Upper lobe of right lung (tissue), 1 donor: ENCODE data around the gene RNF41. TPM values are rescaled to one million over a fixed set of nuclear protein-coding genes. Genes with fewer than 3 reads are reported as not detected.
A peak's percentile ranks its signal among the peaks of the same experiment; 100 is the strongest.

ENCODE experiments used
- ATAC-seq: fragments of 200-7000 bp; cut with Tn5 transposase; one replicate; pipeline ENCODE4 v1.9.1; 2020; ENCODE audit warnings: mild to moderate bottlenecking, moderate library complexity
- DNase-seq: peaks from one replicate; pipeline ENCODE4 v3.0.0-alpha.2; 2020
- H3K27ac ChIP-seq: fragments of 200-600 bp; one replicate; pipeline ENCODE4 v1.8.0; 2022
- H3K27me3 ChIP-seq: fragments of 200-600 bp; one replicate; pipeline ENCODE4 v1.8.0; 2022; ENCODE audit warnings: mild to moderate bottlenecking
- H3K36me3 ChIP-seq: fragments of 200-600 bp; one replicate; pipeline ENCODE4 v1.8.0; 2022
- H3K4me1 ChIP-seq: fragments of 200-600 bp; one replicate; pipeline ENCODE4 v1.8.0; 2022
- H3K4me3 ChIP-seq: fragments of 200-600 bp; one replicate; pipeline ENCODE4 v1.8.0; 2022; ENCODE audit warnings: mild to moderate bottlenecking
- H3K9me3 ChIP-seq: fragments of 200-600 bp; one replicate; pipeline ENCODE4 v1.8.0; 2022
- CTCF ChIP-seq: fragments of 200-600 bp; IDR thresholded peaks from one replicate; pipeline ENCODE4 v1.8.0; 2022; ENCODE audit warnings: antibody characterized with exemption
- intact Hi-C: fragments of 100-400 bp; cut with DNase I; formaldehyde crosslinking; loops from one replicate; pipeline ENCODE4 v1.11.0; 2022
- total RNA-seq: library from RNA; stranded (reverse); fragmentation: NEBNext Ultra II Directional; extraction: Animal tissue kit (Norgen Biotek cat#: 25700); gene quantifications from one replicate; pipeline ENCODE4 v1.2.1, GENCODE V29; 2021
- donor health status: DM: no; HTN: yes; CAD: no; lungs with severe emphysema.

RNF41 gene
- total RNA-seq, 1 donor from 2014 or later, result 51.6 TPM

DNA sequence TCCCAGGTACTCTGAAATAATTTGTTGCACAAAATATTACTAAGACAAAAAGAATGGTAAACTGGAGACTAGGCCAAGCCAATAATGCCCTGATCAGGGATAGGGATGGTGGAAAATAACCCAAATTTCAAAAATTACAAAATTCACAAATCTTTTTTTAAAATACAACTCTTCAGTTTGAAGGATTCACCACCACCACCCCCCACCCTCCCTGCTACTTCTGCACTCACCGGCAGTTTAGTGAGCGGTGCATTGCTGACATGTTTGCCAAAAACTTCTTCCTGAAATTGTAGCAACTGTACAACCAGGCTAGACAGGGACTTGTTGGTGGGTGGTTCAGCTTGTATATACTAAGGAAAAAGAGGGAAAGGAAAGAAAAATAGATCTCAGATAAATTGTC lies 34.8 kb downstream of the RNF41 start:
- Histone ChIP-seq H3K27me3 (no peaks in the 10 kb centered on the region), H3K9me3 (no peaks in the 10 kb centered on the region), H3K36me3 (peaks cover 49% of the 10 kb centered on the region), H3K27ac (no peak overlapping the region), H3K4me3 (no peak overlapping the region), H3K4me1 (peaks cover 25% of the 10 kb centered on the region)
- no peak for TF ChIP-seq CTCF
- no peak for ATAC-seq
- intact Hi-C loops, result no loop called here
- no peak for DNase-seq

DNA sequence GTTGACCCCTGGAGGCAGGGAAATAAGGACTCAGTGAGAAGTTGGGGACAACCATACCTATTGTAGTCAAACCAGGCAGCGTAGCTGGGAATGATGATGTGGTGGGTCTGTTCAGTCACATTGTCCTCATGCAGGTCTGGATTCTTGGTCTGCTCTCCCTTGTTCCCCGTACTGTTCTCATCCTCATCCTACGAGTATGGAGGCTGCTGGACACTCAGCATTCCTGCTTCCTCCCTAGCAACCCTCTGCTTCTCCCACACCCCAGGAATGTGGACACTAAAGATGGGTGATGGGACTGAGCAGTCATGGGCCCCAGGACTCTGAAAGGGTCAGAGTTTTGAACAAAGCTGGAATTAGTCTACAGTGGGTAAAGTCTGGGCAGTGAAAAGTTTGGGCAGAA lies 43.4 kb downstream of the RNF41 start:
- H3K36me3 ChIP-seq, result peaks cover 98% of the 10 kb centered on the region
- no peak overlapping the region for H3K27ac ChIP-seq
- intact Hi-C loops, result loop anchor here (10.0 kb wide), 1 partner anchor 54 kb away; the partner anchor contains the start of gene ESYT1
- ATAC-seq, result no peak
- H3K4me1 ChIP-seq, result no peaks in the 10 kb centered on the region
- H3K4me3 ChIP-seq, result no peak overlapping the region
- H3K27me3 ChIP-seq, result no peaks in the 10 kb centered on the region
- no peaks in the 10 kb centered on the region for H3K9me3 ChIP-seq
- TF ChIP-seq CTCF, result no peak
- no peak for DNase-seq

DNA sequence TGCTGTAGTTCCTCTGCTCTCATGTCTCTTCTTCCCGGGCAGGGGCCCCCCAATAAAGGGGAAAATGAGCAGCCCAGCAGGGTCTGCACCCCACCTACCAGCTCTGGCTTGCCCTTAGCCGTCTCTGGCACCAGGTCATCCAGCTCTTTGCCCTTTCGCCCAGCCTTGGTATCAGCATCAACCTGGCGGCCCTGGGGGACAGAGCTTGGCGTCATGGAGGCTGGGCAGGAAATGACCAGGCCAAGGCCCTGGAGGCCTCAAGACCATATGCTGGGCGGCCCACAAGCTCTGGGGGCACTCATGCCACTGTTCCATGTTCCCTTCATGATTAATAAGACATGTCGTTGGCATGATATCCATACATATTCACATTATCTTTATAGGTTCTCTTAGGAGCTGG lies 48.9 kb downstream of the RNF41 start:
- no peaks in the 10 kb centered on the region for H3K27me3 ChIP-seq
- intact Hi-C loops, result loop anchor here (10.0 kb wide), 1 partner anchor 48 kb away; the partner anchor contains the start of gene ESYT1
- no peak overlapping the region for H3K27ac ChIP-seq
- no peaks in the 10 kb centered on the region for H3K4me1 ChIP-seq
- no peak for ATAC-seq
- no peaks in the 10 kb centered on the region for H3K9me3 ChIP-seq
- peaks cover 99% of the 10 kb centered on the region for H3K36me3 ChIP-seq
- no peak overlapping the region for H3K4me3 ChIP-seq
- no peak for TF ChIP-seq CTCF
- no peak for DNase-seq

- no peak for TF ChIP-seq CTCF
- intact Hi-C loops, result no loop called here
- DNase-seq (no peak), ATAC-seq (no peak)
- no peak overlapping the region for H3K27ac ChIP-seq
- H3K36me3 ChIP-seq, result peaks cover 97% of the 10 kb centered on the region
- no peaks in the 10 kb centered on the region for H3K9me3 ChIP-seq
- H3K4me1 ChIP-seq, result no peaks in the 10 kb centered on the region
- no peak overlapping the region for H3K4me3 ChIP-seq
- no peaks in the 10 kb centered on the region for H3K27me3 ChIP-seq
Observed at GRCh38 chr12:56169229-56169759, 52.4 kb downstream of the RNF41 start.

- peaks cover 10% of the 10 kb centered on the region for H3K4me1 ChIP-seq
- intact Hi-C loops, result no loop called here
- ATAC-seq (peak; percentile 1), DNase-seq (no peak)
- no peaks in the 10 kb centered on the region for H3K27me3 ChIP-seq
- no peaks in the 10 kb centered on the region for H3K9me3 ChIP-seq
- no peak overlapping the region for H3K4me3 ChIP-seq
- H3K27ac ChIP-seq, result no peak overlapping the region
- no peak for TF ChIP-seq CTCF
- H3K36me3 ChIP-seq, result peaks cover 97% of the 10 kb centered on the region
Observed at GRCh38 chr12:56165369-56165768, 56.4 kb downstream of the RNF41 start.

- no peak for DNase-seq
- intact Hi-C loops, result no loop called here
Observed at GRCh38 chr12:56164345-56164729, 57.4 kb downstream of the RNF41 start.

More at GRCh38 chr12:56164345-56164729, 57.4 kb downstream of the RNF41 start:
- H3K36me3 ChIP-seq, result peaks cover 96% of the 10 kb centered on the region
- H3K4me1 ChIP-seq, result peaks cover 21% of the 10 kb centered on the region
- no peaks in the 10 kb centered on the region for H3K27me3 ChIP-seq
- TF ChIP-seq CTCF, result no peak
- no peak overlapping the region for H3K4me3 ChIP-seq
- no peak overlapping the region for H3K27ac ChIP-seq
- no peaks in the 10 kb centered on the region for H3K9me3 ChIP-seq
- peak; percentile 4 for ATAC-seq
